Stimulated activated CD4-positive, alpha-beta T cell treated with anti-CD3 and anti-CD28 coated beads, Interleukin-4, amount 100 ng/mL, for 48 hours (primary cell): ENCODE measurements around the gene AIFM3.
"Not testable (repeated sequence)": the region's sequence is repeated elsewhere in the genome, so short reads cannot be mapped to it uniquely, and the experiment has no call there.

Experiments used
- DNase-seq, 2 donors: peaks; one replicate each; pipeline ENCODE4 v3.0.0-alpha.2; 2020; ENCODE audit warnings: low read depth in 2 of 2

The AIFM3 gene

GRCh38 chr22:20992056-20992442 is 25.0 kb downstream of the AIFM3 start:
- DNase-seq, result no peak

- no peak for DNase-seq
Observed at GRCh38 chr22:20992456-20993303, 25.6 kb downstream of the AIFM3 start.

GRCh38 chr22:20993304-20994127 is 26.5 kb downstream of the AIFM3 start:
- DNase-seq, result no peak

- DNase-seq, result no peak
Observed at GRCh38 chr22:20994128-20994901, 27.3 kb downstream of the AIFM3 start.

- DNase-seq, result no peak
Observed at GRCh38 chr22:20994902-20995241, 27.8 kb downstream of the AIFM3 start.

GRCh38 chr22:20995329-20996030 is 28.4 kb downstream of the AIFM3 start:
- DNase-seq, result no peak

GRCh38 chr22:20996031-20996410 is 29.0 kb downstream of the AIFM3 start:
- no peak for DNase-seq

- DNase-seq, result no peak
Observed at GRCh38 chr22:20996598-20997535, 29.8 kb downstream of the AIFM3 start.

GRCh38 chr22:20997536-20998257 is 30.6 kb downstream of the AIFM3 start:
- no peak for DNase-seq

GRCh38 chr22:20998411-20999336 is 31.6 kb downstream of the AIFM3 start:
- no peak for DNase-seq

- no peak for DNase-seq
Observed at GRCh38 chr22:20999350-21000206, 32.5 kb downstream of the AIFM3 start.

- DNase-seq, result no peak
Observed at GRCh38 chr22:21000207-21000986, 33.3 kb downstream of the AIFM3 start.

- DNase-seq, result no peak
Observed at GRCh38 chr22:21000987-21001600, 34.0 kb downstream of the AIFM3 start.

GRCh38 chr22:21001601-21002325 is 34.7 kb downstream of the AIFM3 start, which contains the start of gene THAP7:
Gene THAP7, minus strand, starts transcription at chr22:21002118. Its CDS starts 207 bp downstream, at chr22:21001911.
- DNase-seq, result peak; percentile 96 to 98

- no peak for DNase-seq
Observed at GRCh38 chr22:21003782-21004181, 36.7 kb downstream of the AIFM3 start.

GRCh38 chr22:21009208-21009607 is 42.2 kb downstream of the AIFM3 start:
- DNase-seq, result not testable (repeated sequence)
